HG03025 (cell line): ENCODE results near the gene ATG4A.

Experiments
- ATAC-seq: cut with Tn5 transposase; IDR thresholded peaks from one replicate; pipeline ENCODE4 v1.9.1; 2021; ENCODE audit warnings: mild to moderate bottlenecking, moderate library complexity; ENCODE audit not compliant: unreplicated experiment, low FRiP score

Gene ATG4A

GRCh38 chrX:108167211-108167872 is 75.8 kb downstream of the ATG4A start:
- no peak for ATAC-seq

GRCh38 chrX:108168961-108169740 is 77.6 kb downstream of the ATG4A start:
- no peak for ATAC-seq

- no peak for ATAC-seq
Measured at GRCh38 chrX:108169768-108170167, 78.2 kb downstream of the ATG4A start.

GRCh38 chrX:108171671-108172070 is 80.1 kb downstream of the ATG4A start:
- no peak for ATAC-seq

- no peak for ATAC-seq
Measured at GRCh38 chrX:108173874-108174273, 82.3 kb downstream of the ATG4A start.

- ATAC-seq = no peak
Measured at GRCh38 chrX:108177351-108178142, 86.0 kb downstream of the ATG4A start.

GRCh38 chrX:108178143-108178498 is 86.5 kb downstream of the ATG4A start:
- ATAC-seq = no peak

- no peak for ATAC-seq
Measured at GRCh38 chrX:108186811-108187210, 95.2 kb downstream of the ATG4A start.

GRCh38 chrX:108198420-108198819 is 106.8 kb downstream of the ATG4A start:
- ATAC-seq = no peak

- no peak for ATAC-seq
Measured at GRCh38 chrX:108199041-108199440, 107.5 kb downstream of the ATG4A start.

- ATAC-seq = no peak
Measured at GRCh38 chrX:108199691-108200090, 108.1 kb downstream of the ATG4A start.

- no peak for ATAC-seq
Measured at GRCh38 chrX:108203540-108203939, 112.0 kb downstream of the ATG4A start.
